GM23248 (cell line): ENCODE results near the gene CENPP.

Source experiments
- EZH2 ChIP-seq: fragments of 200-600 bp; sonication (generic); IDR thresholded peaks from 2 replicates; pipeline ENCODE4 v1.6.1; 2018; ENCODE audit warnings: antibody characterized with exemption, mild to moderate bottlenecking; ENCODE audit not compliant: insufficient read depth, poor library complexity, severe bottlenecking
- EZH2phosphoT487 ChIP-seq: fragments of 200-600 bp; sonication (generic); IDR thresholded peaks from 2 replicates; pipeline ENCODE4 v1.6.1; 2018; ENCODE audit warnings: antibody characterized with exemption, moderate library complexity, mild to moderate bottlenecking, low read depth; ENCODE audit not compliant: insufficient read depth

DNA sequence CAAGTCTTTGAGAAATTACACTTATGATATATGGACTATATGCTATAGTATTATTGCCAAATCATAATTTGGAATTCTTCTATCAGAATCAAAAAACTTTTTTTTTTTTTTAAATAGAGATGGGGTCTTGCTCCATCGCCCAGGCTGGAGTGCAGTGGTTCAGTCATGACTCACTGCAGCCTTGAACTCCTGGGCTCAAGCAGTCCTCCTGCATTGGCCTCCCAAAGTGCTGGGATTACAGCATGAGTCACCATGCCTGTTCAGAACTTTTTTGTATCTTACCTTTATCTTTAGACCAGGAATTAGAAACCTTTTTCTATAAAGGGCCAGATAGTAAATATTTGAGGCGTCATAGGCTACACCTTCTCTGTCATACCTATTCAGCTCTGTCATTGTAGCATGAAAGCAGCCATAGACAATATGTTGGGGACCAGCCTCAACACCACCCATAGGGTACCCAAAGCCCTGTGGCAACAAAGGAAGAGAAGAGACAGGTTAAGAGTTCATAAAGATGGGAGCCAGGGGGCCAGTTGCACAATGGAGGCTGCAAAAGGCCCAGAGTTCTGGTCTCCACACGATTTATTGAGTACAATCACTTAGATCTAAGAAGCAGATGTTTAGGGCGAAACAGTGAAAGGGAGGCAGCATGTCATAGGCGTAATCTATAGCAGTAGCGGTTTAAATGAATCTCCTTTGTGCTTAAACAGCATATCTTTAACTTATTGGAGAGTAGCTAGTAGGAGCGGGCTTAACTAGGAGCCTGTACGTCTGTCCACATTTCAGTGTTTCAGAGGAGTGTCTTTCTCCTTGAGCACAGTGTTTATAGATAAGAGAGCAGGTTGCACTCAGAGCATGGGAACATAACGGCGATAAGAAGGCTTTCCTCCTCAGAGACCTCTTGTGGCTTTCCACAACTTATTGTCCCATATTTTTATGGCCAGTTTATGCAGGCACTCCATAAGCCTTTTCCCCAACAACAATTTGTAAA is 197.5 kb downstream of the CENPP start:
- TF ChIP-seq EZH2phosphoT487 (no peak), EZH2 (no peak)
